ENCODE measurements around the gene INPP5K. TPM values are rescaled to one million over a fixed set of nuclear protein-coding genes. Genes with fewer than 3 reads are reported as not detected.

The INPP5K gene
- polyA plus RNA-seq, 1 donor from 2014 or later: 35.8 TPM

GRCh38 chr17:1488826-1489270 lies 27.6 kb downstream of the INPP5K start:
- Histone ChIP-seq H4K20me1 (ENCODE audit: insufficient read depth) (no peaks in the 10 kb centered on the region), H3K9ac (ENCODE audit: low read length) (no peak overlapping the region)

GRCh38 chr17:1487939-1488825 lies 28.2 kb downstream of the INPP5K start:
- Histone ChIP-seq H3K27ac (ENCODE audit: low read length) (peak overlapping the region; percentile 34), H3K9me2 (ENCODE audit: insufficient read depth, low read length) (no peaks in the 10 kb centered on the region), H3K27me3 (ENCODE audit: insufficient read depth, low read depth, low read length) (peaks cover 16% of the 10 kb centered on the region), H4K20me1 (ENCODE audit: insufficient read depth) (no peaks in the 10 kb centered on the region), H3F3A (ENCODE audit: insufficient read depth, low read length, poor library complexity, severe bottlenecking) (no peaks in the 10 kb centered on the region), H3K9ac (ENCODE audit: low read length) (peak overlapping the region; percentile 53), H3K9me3 (ENCODE audit: low read length) (no peaks in the 10 kb centered on the region), H3K79me2 (replicated peaks; ENCODE audit: insufficient read depth, low read length) (no peaks in the 10 kb centered on the region), H2AFZ (ENCODE audit: low read depth, low read length) (peak overlapping the region; percentile 27), H3K4me3 (ENCODE audit: low read length) (peak overlapping the region; percentile 64), H3K4me2 (ENCODE audit: low read length) (no peak overlapping the region), H3K36me3 (ENCODE audit: insufficient read depth, low read length) (no peaks in the 10 kb centered on the region)
- TF ChIP-seq MXI1 (conservative IDR thresholded peaks at IDR 0.05; ENCODE audit: poor library complexity, severe bottlenecking): peak; percentile 35
- TF ChIP-seq SMC3 (conservative IDR thresholded peaks at IDR 0.05; ENCODE audit: poor library complexity): peak; percentile 14
- TF ChIP-seq, protein P1, sequence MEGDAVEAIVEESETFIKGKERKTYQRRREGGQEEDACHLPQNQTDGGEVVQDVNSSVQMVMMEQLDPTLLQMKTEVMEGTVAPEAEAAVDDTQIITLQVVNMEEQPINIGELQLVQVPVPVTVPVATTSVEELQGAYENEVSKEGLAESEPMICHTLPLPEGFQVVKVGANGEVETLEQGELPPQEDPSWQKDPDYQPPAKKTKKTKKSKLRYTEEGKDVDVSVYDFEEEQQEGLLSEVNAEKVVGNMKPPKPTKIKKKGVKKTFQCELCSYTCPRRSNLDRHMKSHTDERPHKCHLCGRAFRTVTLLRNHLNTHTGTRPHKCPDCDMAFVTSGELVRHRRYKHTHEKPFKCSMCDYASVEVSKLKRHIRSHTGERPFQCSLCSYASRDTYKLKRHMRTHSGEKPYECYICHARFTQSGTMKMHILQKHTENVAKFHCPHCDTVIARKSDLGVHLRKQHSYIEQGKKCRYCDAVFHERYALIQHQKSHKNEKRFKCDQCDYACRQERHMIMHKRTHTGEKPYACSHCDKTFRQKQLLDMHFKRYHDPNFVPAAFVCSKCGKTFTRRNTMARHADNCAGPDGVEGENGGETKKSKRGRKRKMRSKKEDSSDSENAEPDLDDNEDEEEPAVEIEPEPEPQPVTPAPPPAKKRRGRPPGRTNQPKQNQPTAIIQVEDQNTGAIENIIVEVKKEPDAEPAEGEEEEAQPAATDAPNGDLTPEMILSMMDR (IDR thresholded peaks at IDR 0.05; ENCODE audit: poor library complexity, severe bottlenecking): no peak

More at GRCh38 chr17:1488826-1489270, 27.6 kb downstream of the INPP5K start:
- Histone ChIP-seq H3K9me2 (ENCODE audit: insufficient read depth, low read length) (no peaks in the 10 kb centered on the region), H3K4me2 (ENCODE audit: low read length) (no peak overlapping the region), H3K27ac (ENCODE audit: low read length) (no peak overlapping the region), H2AFZ (ENCODE audit: low read depth, low read length) (no peak overlapping the region), H3K79me2 (replicated peaks; ENCODE audit: insufficient read depth, low read length) (no peaks in the 10 kb centered on the region), H3K36me3 (ENCODE audit: insufficient read depth, low read length) (no peaks in the 10 kb centered on the region), H3K27me3 (ENCODE audit: insufficient read depth, low read depth, low read length) (peaks cover 16% of the 10 kb centered on the region), H3K9me3 (ENCODE audit: low read length) (no peaks in the 10 kb centered on the region), H3F3A (ENCODE audit: insufficient read depth, low read length, poor library complexity, severe bottlenecking) (no peaks in the 10 kb centered on the region), H3K4me3 (ENCODE audit: low read length) (peak overlapping the region; percentile 64)
- TF ChIP-seq RAD21 (conservative IDR thresholded peaks at IDR 0.05) (no peak), EZH2 (IDR thresholded peaks at IDR 0.05; ENCODE audit: borderline replicate concordance, insufficient read depth, low read length, poor library complexity, severe bottlenecking) (no peak), EP300 (conservative IDR thresholded peaks at IDR 0.05; ENCODE audit: poor library complexity, severe bottlenecking) (no peak), REST (IDR thresholded peaks at IDR 0.05; ENCODE audit: borderline replicate concordance) (no peak), SMC3 (conservative IDR thresholded peaks at IDR 0.05; ENCODE audit: poor library complexity) (no peak), POLR2AphosphoS5 (IDR thresholded peaks at IDR 0.05) (no peak), MXI1 (conservative IDR thresholded peaks at IDR 0.05; ENCODE audit: poor library complexity, severe bottlenecking) (no peak), TAF1 (IDR thresholded peaks at IDR 0.05; ENCODE audit: low read depth) (no peak)
- TF ChIP-seq, protein P1 (IDR thresholded peaks at IDR 0.05; ENCODE audit: poor library complexity, severe bottlenecking): no peak

All from neural cell (in vitro differentiated cells).